ENCODE data around the gene GMCL2. TPM values are rescaled to one million over a fixed set of nuclear protein-coding genes. Genes with fewer than 3 reads are reported as not detected.
A peak's percentile ranks its signal among the peaks of the same experiment; 100 is the strongest.
"Not testable (repeated sequence)": the region's sequence is repeated elsewhere in the genome, so short reads cannot be mapped to it uniquely, and the experiment has no call there.

The GMCL2 gene, protein sequence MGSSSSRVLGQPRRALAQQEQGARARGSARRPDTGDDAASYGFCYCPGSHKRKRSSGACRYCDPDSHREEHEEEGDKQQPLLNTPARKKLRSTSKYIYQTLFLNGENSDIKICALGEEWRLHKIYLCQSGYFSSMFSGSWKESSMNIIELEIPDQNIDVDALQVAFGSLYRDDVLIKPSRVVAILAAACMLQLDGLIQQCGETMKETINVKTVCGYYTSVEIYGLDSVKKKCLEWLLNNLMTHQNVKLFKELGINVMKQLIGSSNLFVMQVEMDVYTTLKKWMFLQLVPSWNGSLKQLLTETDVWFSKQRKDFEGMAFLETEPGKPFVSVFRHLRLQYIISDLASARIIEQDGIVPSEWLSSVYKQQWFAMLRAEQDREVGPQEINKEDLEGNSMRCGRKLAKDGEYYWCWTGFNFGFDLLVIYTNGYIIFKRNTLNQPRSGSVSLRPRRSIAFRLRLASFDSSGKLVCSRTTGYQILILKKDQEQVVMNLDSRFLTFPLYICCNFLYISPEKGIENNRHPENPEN
- total RNA-seq: not detected
- long read RNA-seq: 0 reads

DNA sequence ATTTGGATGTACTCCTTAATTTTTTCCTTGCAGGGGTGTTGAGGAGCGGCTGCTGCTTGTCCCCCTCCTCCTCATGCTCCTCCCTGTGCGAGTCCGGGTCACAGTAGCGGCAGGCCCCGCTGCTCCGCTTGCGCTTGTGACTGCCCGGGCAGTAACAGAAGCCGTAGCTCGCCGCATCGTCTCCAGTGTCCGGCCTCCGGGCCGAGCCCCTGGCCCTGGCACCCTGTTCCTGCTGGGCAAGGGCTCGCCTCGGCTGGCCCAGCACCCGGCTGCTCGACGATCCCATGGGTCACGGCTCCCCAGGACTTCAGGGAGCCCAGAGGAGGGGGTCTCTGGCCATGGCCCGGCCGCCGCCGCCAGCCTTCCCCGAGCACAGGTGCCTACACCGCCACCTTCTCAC, at the start of gene GMCL2:
Gene GMCL2 (minus strand): TSS at position 358 of the 400 bp plus-strand sequence. CDS start 72 bp downstream, at position 286.
- intact Hi-C loops (cut with DNase I): no loop called here
- ATAC-seq (no peak), DNase-seq (ENCODE audit: missing footprints) (no peak)

DNA sequence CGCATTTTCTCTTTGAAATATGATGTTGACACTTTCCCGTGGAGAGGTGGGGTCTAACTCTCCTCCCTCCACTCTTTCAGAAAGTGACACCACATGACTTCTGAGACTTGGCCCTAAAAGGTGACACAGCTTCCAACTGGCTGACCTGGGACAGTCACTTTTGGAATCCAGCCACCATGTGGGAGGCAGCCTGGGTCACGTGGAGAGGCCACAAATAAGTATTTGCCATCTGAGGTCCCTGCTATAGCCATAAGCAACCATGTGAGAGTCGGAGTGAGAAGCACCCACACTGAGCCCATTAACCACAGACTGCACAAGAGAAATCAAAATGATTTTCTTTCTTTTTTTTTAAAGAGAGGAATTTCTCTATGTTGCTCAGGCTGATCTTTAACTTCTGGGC, 49.5 kb upstream of the GMCL2 start:
- DNase-seq (ENCODE audit: missing footprints): no peak
- intact Hi-C loops (cut with DNase I): loop anchor here (2.0 kb wide), 1 partner anchor 354 kb away; the partner anchor contains the start of gene COL23A1
- ATAC-seq: peak; percentile 30

- no peak for DNase-seq (ENCODE audit: missing footprints)
- intact Hi-C loops (cut with DNase I): loop anchor here (2.0 kb wide), 1 partner anchor 355 kb away; the partner anchor contains the start of gene COL23A1
Measured at GRCh38 chr5:178236126-178236525, 49.0 kb upstream of the GMCL2 start.

DNA sequence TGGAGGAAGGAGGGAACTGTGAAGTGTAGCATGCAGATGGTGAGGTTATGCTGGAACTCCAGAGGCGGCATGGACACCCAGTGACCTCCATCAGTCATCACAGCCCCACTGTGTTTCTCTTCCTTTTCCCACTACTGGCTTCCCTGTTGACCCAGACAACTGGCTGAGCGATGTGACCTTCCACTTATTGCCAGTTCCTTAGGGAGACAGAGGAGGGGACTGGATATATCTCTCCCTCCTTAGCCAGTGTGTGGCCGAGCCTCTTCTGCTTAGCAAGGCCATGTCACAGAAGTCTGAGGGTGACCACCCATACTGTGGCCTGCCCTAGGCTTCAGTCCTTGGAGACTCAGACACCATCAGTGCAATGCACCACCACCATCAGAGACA, 48.4 kb upstream of the GMCL2 start:
- DNase-seq (ENCODE audit: missing footprints) (no peak), ATAC-seq (no peak)
- intact Hi-C loops (cut with DNase I): no loop called here

More at GRCh38 chr5:178236126-178236525, 49.0 kb upstream of the GMCL2 start:
- no peak for ATAC-seq

GRCh38 chr5:178234750-178235587, 47.8 kb upstream of the GMCL2 start:
- intact Hi-C loops (cut with DNase I): no loop called here
- no peak for ATAC-seq
- DNase-seq (ENCODE audit: missing footprints): peak; percentile 87

DNA sequence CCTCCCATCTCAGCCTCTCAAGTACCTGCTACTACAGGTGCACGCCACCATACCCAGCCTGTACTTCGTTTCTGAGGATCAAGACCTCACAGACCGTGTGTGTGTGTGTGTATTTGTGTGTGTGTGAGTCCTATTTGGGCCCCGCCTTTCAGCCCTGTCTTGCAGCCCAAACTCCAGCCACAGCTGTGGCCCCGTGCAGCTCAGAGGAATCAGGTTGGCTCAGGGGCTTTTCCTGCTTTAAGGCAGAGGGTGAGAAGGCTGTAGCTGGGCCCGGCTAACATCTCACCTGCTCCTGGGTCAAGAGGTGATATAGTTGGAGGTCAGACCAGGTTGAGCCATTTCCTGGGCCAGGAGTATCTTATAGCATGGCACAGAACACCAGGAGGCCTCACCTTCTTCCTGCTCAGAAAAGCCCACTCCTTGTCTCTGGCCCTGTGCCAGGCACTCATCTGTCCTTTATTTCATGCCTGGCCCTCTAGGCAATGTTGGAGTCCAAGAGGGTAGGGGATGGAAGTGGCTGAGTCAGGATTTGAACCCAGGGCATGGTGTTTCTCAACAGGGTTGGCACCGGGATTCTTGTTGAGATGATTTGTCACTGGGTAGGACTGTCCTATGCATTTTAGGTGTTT, 47.1 kb upstream of the GMCL2 start:
- no peak for ATAC-seq
- intact Hi-C loops (cut with DNase I): no loop called here
- DNase-seq (ENCODE audit: missing footprints): no peak

- DNase-seq (ENCODE audit: missing footprints) (no peak), ATAC-seq (no peak)
- intact Hi-C loops (cut with DNase I): no loop called here
Measured at GRCh38 chr5:178232920-178233429, 45.8 kb upstream of the GMCL2 start.

- intact Hi-C loops (cut with DNase I): no loop called here
- ATAC-seq (peak; percentile 75), DNase-seq (ENCODE audit: missing footprints) (peak; percentile 92)
Measured at GRCh38 chr5:178232124-178232919, 45.2 kb upstream of the GMCL2 start, which contains the start of gene PHYKPL. Gene PHYKPL (minus strand): TSS chr5:178232802. CDS start chr5:178232550, 252 bp downstream.

GRCh38 chr5:178231539-178232123, 44.5 kb upstream of the GMCL2 start:
- intact Hi-C loops (cut with DNase I): no loop called here

DNA sequence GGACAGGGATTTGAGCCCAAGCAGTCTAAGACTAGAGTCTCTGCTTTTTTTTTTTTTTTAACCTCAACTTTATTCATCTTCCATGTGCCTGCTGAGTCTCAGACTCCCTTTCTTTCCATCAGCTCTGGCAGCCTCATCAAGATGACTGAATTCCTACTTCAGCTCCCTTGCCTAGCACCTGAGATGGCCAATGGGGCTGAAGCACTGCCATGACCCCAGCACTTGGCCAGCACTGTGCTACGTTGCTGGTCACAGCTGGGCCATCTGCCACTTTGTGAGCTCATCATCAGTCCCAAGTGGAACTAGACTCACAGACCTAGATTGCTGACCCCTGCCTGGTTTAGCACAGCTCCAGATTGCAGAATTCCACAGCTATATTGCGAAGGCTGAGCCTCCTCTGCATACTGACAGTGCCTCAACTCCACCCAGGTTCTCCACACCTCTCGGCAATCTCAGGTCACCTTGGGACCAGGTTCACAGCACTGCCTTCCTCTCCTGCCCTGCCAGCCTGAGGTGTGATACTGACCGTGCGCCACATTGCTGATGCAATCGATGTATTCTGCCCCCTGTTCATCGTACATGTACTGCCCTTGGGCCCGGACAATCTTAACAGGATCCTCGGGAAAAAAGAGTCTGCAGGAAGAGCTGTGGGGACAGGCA, 43.8 kb upstream of the GMCL2 start:
- intact Hi-C loops (cut with DNase I): no loop called here
- DNase-seq (ENCODE audit: missing footprints): no peak
- no peak for ATAC-seq

More at GRCh38 chr5:178231539-178232123, 44.5 kb upstream of the GMCL2 start:
- DNase-seq (ENCODE audit: missing footprints) (no peak), ATAC-seq (no peak)

GRCh38 chr5:178229861-178230260, 42.7 kb upstream of the GMCL2 start:
- intact Hi-C loops (cut with DNase I): no loop called here
- ATAC-seq: no peak
- DNase-seq (ENCODE audit: missing footprints): no peak

DNA sequence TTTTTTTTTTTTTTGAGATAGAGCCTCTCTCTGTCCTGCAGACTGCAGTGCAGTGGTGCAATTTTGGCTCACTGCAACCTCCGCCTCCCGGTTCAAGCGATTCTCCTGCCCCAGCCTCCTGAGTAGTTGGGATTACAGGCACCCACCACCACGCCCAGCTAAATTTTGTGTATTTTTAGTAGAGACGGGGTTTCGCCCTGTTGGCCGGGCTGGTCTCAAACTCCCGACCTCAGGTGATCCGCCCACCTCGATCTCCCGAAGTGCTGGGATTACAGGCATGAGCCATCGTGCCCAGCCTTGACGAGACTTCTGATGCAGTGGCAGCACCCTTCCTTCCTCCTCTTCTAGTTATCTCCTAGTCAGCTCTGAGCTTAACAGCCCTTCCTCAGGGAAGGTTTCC, 41.9 kb upstream of the GMCL2 start:
- intact Hi-C loops (cut with DNase I); ATAC-seq; DNase-seq (ENCODE audit: missing footprints): not testable (repeated sequence)

DNA sequence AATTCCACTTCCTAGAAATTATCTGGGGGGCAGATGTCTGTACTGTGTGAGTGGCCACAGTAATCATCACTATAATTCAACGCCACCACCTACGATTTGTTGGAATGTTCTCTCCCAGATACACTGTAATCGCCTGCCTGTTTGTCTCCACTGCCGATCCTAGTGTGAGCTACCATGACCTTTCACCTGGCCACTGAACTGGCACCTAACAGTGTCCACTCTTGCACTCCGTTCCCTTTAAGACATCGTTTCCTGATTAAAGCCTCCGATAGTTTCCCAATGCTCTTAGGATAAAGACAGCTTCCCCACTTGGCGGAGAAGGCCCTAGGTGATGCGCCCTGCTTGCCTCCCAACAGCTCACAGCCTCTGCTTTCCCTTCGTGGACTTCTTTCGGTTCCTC, 41.4 kb upstream of the GMCL2 start:
- ATAC-seq: no peak
- no peak for DNase-seq (ENCODE audit: missing footprints)
- intact Hi-C loops (cut with DNase I): no loop called here

GRCh38 chr5:178227929-178228328, 40.8 kb upstream of the GMCL2 start:
- no peak for ATAC-seq
- DNase-seq (ENCODE audit: missing footprints): no peak
- intact Hi-C loops (cut with DNase I): no loop called here

- intact Hi-C loops (cut with DNase I): no loop called here
- ATAC-seq (no peak), DNase-seq (ENCODE audit: missing footprints) (no peak)
Measured at GRCh38 chr5:178227138-178227659, 40.0 kb upstream of the GMCL2 start.

- no peak for DNase-seq (ENCODE audit: missing footprints)
- intact Hi-C loops (cut with DNase I): loop anchor here (2.0 kb wide), 1 partner anchor 18 kb away; no protein-coding TSS in a partner anchor
Measured at GRCh38 chr5:178225174-178225573, 38.0 kb upstream of the GMCL2 start.

GRCh38 chr5:178224403-178224802, 37.2 kb upstream of the GMCL2 start:
- no peak for DNase-seq (ENCODE audit: missing footprints)
- no peak for ATAC-seq
- intact Hi-C loops (cut with DNase I): loop anchor here (2.0 kb wide), 1 partner anchor 18 kb away; no protein-coding TSS in a partner anchor

More at GRCh38 chr5:178225174-178225573, 38.0 kb upstream of the GMCL2 start:
- ATAC-seq: no peak

Data from Right ventricle myocardium inferior (tissue), 1 donor.